GM13976 (cell line): ENCODE results near the gene CCL1.

Source experiments
- DNase-seq: peaks from one replicate; pipeline ENCODE4 v3.0.0; 2012; ENCODE audit warnings: low spot score
- in situ Hi-C: fragments of 300-500 bp; cut with MboI; formaldehyde crosslinking; loops from one replicate; pipeline ENCODE4 v1.12.0; 2022; ENCODE audit warnings: low sequenced_read_pairs, mixed read lengths, inconsistent platforms; ENCODE audit not compliant: unreplicated experiment
- TF ChIP-seq, protein P1 (sequence below): IDR thresholded peaks from 2 replicates; pipeline ENCODE4 v1.5.1; 2012; ENCODE audit warnings: borderline replicate concordance, mild to moderate bottlenecking; ENCODE audit not compliant: insufficient read depth; ENCODE audit errors: extremely low read depth, missing control alignments, control extremely low read depth

CCL1 gene

DNA sequence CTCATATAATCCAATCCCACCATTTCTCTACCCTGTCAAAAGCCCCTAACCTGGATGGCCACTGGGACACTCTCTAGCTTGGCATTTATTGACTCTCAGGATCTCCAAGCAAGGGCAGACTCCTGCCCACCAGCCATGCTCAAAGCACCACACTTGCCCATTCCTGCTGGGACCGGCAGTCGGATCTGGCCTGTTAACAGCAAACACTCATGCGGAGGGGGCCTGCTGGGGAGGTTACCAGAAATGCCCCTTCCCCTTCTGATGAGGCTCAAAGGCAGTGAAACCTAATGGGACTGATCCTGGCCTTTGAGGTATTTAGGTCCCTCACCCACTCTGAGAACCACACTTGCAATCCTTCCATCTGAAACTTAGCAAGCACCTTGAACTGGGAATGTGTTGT is 6.5 kb upstream of the CCL1 start:
- in situ Hi-C loops = no loop called here
- TF ChIP-seq, protein P1, sequence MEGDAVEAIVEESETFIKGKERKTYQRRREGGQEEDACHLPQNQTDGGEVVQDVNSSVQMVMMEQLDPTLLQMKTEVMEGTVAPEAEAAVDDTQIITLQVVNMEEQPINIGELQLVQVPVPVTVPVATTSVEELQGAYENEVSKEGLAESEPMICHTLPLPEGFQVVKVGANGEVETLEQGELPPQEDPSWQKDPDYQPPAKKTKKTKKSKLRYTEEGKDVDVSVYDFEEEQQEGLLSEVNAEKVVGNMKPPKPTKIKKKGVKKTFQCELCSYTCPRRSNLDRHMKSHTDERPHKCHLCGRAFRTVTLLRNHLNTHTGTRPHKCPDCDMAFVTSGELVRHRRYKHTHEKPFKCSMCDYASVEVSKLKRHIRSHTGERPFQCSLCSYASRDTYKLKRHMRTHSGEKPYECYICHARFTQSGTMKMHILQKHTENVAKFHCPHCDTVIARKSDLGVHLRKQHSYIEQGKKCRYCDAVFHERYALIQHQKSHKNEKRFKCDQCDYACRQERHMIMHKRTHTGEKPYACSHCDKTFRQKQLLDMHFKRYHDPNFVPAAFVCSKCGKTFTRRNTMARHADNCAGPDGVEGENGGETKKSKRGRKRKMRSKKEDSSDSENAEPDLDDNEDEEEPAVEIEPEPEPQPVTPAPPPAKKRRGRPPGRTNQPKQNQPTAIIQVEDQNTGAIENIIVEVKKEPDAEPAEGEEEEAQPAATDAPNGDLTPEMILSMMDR = no peak
- no peak for DNase-seq

- in situ Hi-C loops = no loop called here
- TF ChIP-seq, protein P1 = no peak
- DNase-seq = no peak
Observed at GRCh38 chr17:34368946-34369500, 6.0 kb upstream of the CCL1 start.

- in situ Hi-C loops = no loop called here
- TF ChIP-seq, protein P1 = no peak
- DNase-seq = no peak
Observed at GRCh38 chr17:34368196-34368945, 5.3 kb upstream of the CCL1 start.

GRCh38 chr17:34367486-34368195 is 4.6 kb upstream of the CCL1 start:
- in situ Hi-C loops = no loop called here
- TF ChIP-seq, protein P1 = no peak
- DNase-seq = no peak

DNA sequence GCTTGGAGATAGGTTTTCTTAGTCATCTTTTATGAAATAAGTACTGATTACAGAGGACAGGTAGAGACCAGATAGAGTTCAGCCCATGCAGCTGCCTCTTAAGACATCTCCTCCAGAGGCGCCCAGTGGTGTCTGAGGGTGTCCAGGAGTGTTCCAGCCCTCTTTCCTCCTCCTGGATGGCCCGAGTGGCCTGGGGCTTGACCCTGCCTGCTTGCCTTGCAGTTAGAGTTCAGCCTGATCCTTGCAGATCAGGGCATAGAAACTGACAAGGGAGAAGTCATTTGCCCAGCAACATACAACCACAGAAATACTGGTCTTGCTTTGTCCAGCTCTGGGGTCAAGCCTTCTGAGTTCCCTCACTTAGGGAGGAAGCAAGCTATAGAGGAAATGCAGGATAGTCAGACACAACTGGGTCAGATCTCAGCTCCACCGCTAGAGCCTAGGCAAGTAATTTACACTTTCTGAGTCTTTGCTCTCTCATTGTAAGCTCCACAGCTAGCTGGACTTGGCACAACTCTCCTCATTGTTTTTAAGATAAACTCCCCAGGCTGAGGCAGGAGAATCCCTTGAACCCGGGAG is 3.6 kb upstream of the CCL1 start:
- TF ChIP-seq, protein P1 = no peak
- DNase-seq = no peak
- in situ Hi-C loops = no loop called here

DNA sequence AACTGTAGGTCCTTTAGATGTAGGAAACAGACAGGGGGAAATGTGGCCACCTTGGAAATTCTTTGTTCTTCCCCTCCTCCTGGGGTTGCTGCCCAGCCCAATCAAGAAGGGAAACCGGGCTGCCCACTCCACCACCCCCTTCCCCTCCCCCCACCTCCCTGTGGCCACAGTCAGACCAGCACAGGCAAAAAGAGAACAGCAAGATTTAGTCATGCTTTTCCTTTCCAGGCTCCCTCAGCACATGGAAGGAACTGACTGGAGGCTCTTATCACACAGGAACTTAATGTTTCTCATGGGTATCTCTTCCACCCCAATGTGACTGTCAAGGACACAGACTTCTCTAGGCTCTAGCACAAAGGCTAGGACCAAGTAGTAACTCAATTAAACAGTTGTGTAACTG is 3.0 kb upstream of the CCL1 start:
- TF ChIP-seq, protein P1 = no peak
- in situ Hi-C loops = no loop called here
- no peak for DNase-seq
